ENCODE data around the gene LNX1.
A peak's percentile ranks its signal among the peaks of the same experiment; 100 is the strongest.

Gene LNX1

GRCh38 chr4:53629296-53629695 lies 38.0 kb upstream of the LNX1 start:
- TF ChIP-seq CTCF (IDR thresholded peaks at IDR 0.05), result no peak
- no peak for TF ChIP-seq ZFX (IDR thresholded peaks at IDR 0.05; ENCODE audit: borderline replicate concordance)
- H3K27ac ChIP-seq, result no peak overlapping the region

GRCh38 chr4:53626491-53626890 lies 35.2 kb upstream of the LNX1 start:
- TF ChIP-seq CTCF (IDR thresholded peaks at IDR 0.05) (no peak), ZFX (IDR thresholded peaks at IDR 0.05; ENCODE audit: borderline replicate concordance) (no peak)
- H3K27ac ChIP-seq, result no peak overlapping the region

- TF ChIP-seq CTCF (IDR thresholded peaks at IDR 0.05) (no peak), ZFX (IDR thresholded peaks at IDR 0.05; ENCODE audit: borderline replicate concordance) (no peak)
- H3K27ac ChIP-seq, result no peak overlapping the region
These were observed 34.6 kb upstream of the LNX1 start for GRCh38 chr4:53625888-53626287.

DNA sequence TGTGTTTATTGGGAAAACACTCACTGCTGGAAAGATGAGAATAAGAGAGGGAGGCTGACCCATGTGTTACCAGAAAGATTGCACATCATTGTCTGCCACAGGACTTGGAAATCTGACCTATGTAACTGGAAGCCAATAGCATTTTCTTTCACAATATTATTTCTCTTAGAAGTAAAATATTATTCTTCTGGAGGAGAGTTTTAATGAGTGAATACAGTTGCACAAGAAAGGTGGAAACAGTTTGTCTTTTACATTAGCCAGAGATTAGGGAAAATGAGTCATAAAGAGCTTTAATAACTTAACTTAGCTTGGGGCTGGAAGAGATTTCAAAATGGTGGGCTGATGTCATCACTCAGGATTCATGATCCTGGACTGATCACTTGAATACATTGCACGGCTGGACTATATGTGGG lies 31.5 kb upstream of the LNX1 start:
- no peak overlapping the region for H3K27ac ChIP-seq
- no peak for TF ChIP-seq ZFX (IDR thresholded peaks at IDR 0.05; ENCODE audit: borderline replicate concordance)
- TF ChIP-seq CTCF (IDR thresholded peaks at IDR 0.05), result no peak

- H3K27ac ChIP-seq, result no peak overlapping the region
- TF ChIP-seq CTCF (IDR thresholded peaks at IDR 0.05), result 0 out of 2 replicates have a peak, but pooled peaks have one; percentile 7
- no peak for TF ChIP-seq ZFX (IDR thresholded peaks at IDR 0.05; ENCODE audit: borderline replicate concordance)
These were observed 29.7 kb upstream of the LNX1 start for GRCh38 chr4:53620956-53621355.

- no peak for TF ChIP-seq ZFX (IDR thresholded peaks at IDR 0.05; ENCODE audit: borderline replicate concordance)
- TF ChIP-seq CTCF (IDR thresholded peaks at IDR 0.05), result no peak
- H3K27ac ChIP-seq, result no peak overlapping the region
These were observed 28.1 kb upstream of the LNX1 start for GRCh38 chr4:53619431-53619830.

GRCh38 chr4:53618321-53618720 lies 27.0 kb upstream of the LNX1 start:
- H3K27ac ChIP-seq, result no peak overlapping the region
- TF ChIP-seq ZFX (IDR thresholded peaks at IDR 0.05; ENCODE audit: borderline replicate concordance) (no peak), CTCF (IDR thresholded peaks at IDR 0.05) (no peak)
